Retina (tissue), 1 donor: Measurements from ENCODE around the gene PCDHGA12.
"Not testable (repeated sequence)": the region's sequence is repeated elsewhere in the genome, so short reads cannot be mapped to it uniquely, and the experiment has no call there.

ENCODE experiments used
- DNase-seq: peaks from one replicate; pipeline ENCODE4 v3.0.0-alpha.2; 2016

PCDHGA12 gene

DNA sequence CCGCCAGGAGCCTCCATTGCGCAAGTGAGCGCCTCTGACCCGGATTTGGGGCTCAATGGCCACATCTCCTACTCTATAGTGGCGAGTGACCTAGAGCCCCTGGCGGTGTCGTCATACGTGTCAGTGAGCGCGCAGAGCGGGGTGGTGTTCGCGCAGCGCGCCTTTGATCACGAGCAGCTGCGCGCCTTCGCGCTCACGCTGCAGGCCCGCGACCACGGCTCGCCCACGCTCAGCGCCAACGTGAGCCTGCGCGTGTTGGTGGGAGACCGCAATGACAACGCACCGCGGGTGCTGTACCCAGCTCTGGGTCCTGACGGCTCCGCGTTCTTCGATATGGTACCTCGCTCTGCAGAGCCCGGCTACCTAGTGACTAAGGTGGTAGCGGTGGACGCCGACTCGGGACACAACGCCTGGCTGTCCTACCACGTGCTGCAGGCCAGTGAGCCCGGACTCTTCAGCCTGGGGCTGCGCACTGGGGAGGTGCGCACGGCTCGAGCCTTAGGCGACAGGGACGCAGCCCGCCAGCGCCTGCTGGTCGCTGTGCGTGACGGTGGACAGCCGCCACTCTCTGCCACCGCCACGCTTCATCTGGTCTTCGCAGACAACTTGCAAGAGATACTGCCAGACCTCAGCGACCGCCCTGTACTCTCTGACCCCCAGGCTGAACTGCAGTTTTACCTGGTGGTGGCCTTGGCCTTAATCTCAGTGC, 20.6 kb upstream of the PCDHGA12 start:
- DNase-seq, result no peak

DNA sequence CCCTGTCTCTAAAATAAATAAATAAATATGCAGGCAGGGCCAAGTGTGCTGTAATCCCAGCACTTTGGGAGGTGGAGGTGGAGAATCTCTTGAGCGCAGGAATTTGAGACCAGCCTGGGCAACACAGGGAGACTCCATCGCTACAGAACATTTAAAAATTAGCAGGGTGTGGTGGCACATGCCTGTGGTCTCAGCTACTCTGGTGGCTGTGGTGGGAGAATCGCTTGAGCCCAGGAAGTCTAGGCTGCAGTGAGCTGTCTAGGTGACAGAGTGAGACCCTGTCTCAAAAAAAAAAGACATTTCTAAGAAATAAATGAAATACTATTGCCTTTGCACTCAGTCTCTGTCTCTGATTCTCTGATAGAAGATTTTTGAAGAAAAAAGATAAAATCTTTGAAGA, 18.7 kb upstream of the PCDHGA12 start:
- DNase-seq, result no peak

DNA sequence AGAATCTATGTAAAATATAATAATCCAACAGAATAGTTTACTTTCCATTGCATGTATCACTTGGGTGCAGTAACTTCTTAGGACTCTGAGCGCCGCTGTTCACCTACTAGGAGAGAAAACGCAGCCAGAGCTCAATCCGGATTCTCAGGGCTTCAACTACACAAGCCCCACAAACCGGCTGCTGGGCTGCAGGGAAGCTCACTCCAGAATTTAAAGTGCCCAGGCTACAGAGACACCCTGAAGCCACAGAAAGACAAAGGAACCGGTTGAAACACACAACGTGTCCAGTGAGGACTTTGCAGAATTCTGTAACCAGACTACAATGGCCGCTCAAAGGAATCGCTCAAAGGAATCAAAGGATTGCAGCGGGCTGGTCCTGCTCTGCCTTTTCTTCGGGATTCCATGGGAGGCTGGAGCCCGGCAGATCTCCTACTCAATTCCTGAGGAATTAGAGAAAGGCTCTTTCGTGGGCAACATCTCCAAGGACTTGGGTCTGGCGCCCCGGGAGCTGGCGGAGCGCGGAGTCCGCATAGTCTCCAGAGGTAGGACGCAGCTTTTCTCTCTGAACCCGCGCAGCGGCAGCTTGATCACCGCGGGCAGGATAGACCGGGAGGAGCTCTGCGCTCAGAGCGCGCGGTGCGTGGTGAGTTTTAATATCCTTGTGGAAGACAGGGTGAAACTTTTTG, 17.3 kb upstream of the PCDHGA12 start, which contains the start of gene PCDHGA10:
Gene PCDHGA10 (plus strand): TSS at position 134 of the 686 bp plus-strand sequence. CDS start 189 bp downstream, at position 323.
- DNase-seq, result peak; percentile 39

DNA sequence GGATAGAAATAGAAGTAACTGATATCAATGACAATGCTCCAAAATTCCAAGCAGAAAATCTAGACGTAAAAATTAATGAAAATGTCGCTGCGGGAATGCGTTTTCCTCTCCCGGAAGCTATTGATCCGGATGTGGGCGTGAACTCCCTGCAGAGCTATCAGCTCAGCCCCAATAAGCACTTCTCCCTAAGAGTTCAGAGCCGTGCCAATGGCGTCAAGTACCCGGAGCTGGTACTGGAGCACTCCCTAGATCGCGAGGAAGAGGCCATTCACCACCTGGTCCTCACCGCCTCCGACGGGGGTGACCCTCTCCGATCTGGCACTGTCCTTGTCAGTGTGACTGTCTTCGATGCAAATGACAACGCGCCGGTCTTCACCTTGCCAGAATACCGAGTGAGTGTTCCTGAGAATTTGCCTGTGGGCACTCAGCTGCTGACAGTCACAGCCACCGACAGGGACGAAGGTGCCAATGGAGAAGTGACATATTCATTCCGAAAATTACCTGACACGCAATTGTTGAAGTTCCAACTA, 16.7 kb upstream of the PCDHGA12 start:
- no peak for DNase-seq

GRCh38 chr5:141414548-141415274, 15.6 kb upstream of the PCDHGA12 start:
- DNase-seq, result not testable (repeated sequence)

DNA sequence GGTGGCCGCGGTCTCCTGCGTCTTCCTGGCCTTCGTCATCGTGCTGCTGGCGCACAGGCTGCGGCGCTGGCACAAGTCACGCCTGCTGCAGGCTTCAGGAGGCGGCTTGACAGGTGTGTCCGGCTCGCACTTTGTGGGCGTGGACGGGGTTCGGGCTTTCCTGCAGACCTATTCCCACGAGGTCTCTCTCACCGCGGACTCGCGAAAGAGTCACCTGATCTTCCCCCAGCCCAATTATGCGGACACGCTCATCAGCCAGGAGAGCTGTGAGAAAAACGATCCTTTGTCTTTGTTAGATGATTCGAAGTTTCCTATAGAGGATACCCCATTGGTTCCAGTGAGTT, 15.1 kb upstream of the PCDHGA12 start:
- not testable (repeated sequence) for DNase-seq

GRCh38 chr5:141417494-141418172, 12.7 kb upstream of the PCDHGA12 start, which contains the start of gene PCDHGB7:
PCDHGB7 (plus strand) TSS chr5:141417677; CDS start chr5:141417860, 183 bp downstream.
- DNase-seq, result peak; percentile 82

DNA sequence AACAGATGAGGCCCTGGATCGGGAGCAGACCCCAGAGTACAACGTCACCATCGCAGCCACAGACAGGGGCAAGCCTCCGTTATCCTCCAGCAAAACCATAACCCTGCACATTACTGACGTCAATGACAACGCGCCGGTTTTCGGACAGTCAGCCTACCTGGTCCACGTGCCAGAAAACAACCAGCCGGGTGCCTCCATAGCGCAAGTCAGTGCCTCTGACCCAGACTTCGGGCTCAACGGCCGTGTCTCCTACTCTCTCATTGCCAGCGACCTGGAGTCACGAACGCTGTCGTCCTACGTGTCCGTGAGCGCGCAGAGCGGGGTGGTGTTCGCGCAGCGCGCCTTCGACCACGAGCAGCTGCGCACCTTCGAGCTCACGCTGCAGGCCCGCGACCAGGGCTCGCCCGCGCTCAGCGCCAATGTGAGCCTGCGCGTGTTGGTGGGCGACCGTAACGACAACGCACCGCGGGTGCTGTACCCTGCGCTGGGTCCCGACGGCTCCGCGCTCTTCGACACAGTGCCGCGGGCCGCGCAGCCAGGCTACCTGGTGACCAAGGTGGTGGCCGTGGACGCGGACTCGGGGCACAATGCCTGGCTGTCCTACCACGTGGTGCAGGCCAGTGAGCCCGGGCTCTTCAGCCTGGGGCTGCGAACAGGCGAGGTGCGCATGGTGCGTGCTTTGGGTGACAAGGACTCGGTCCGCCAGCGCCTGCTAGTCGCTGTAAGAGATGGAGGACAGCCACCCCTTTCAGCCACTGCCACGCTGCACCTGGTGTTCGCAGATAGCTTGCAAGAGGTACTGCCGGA, 11.0 kb upstream of the PCDHGA12 start:
- DNase-seq, result no peak

- peak; percentile 69 for DNase-seq
Measured at GRCh38 chr5:141420855-141421488, 9.3 kb upstream of the PCDHGA12 start, which contains the start of gene PCDHGA11. PCDHGA11 (plus strand) TSS chr5:141421051; CDS start chr5:141421228, 177 bp downstream.

DNA sequence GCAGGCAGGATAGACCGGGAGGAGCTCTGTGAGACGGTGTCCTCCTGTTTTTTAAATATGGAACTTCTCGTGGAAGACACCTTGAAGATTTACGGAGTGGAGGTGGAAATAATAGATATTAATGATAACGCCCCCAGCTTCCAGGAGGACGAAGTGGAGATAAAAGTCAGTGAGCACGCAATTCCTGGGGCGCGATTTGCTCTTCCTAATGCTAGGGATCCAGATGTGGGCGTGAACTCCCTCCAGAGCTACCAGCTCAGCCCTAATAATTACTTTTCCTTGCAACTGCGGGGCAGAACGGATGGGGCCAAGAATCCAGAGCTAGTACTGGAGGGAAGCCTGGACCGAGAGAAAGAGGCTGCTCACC, 8.8 kb upstream of the PCDHGA12 start:
- no peak for DNase-seq

DNA sequence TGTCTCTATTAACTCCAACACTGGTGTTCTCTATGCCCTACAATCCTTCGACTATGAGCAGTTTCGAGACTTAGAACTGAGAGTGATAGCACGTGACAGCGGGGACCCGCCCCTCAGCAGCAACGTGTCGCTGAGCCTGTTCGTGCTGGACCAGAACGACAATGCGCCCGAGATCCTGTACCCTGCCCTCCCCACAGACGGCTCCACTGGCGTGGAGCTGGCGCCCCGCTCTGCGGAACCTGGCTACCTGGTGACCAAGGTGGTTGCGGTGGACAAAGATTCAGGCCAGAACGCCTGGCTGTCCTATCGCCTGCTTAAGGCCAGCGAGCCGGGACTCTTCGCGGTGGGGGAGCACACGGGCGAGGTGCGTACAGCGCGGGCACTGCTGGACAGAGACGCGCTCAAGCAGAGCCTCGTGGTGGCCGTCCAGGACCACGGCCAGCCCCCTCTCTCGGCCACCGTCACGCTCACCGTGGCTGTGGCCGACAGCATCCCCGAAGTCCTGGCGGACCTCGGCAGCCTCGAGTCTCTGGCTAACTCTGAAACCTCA, 7.5 kb upstream of the PCDHGA12 start:
- DNase-seq, result no peak

- DNase-seq, result no peak
Measured at GRCh38 chr5:141427783-141428426, 2.4 kb upstream of the PCDHGA12 start.

GRCh38 chr5:141431286-141431685, 979 bp downstream of the PCDHGA12 start:
- DNase-seq, result no peak

DNA sequence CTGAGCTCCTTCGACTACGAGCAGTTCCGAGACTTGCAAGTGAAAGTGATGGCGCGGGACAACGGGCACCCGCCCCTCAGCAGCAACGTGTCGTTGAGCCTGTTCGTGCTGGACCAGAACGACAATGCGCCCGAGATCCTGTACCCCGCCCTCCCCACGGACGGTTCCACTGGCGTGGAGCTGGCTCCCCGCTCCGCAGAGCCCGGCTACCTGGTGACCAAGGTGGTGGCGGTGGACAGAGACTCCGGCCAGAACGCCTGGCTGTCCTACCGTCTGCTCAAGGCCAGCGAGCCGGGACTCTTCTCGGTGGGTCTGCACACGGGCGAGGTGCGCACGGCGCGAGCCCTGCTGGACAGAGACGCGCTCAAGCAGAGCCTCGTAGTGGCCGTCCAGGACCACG, 2.0 kb downstream of the PCDHGA12 start:
- DNase-seq, result not testable (repeated sequence)

GRCh38 chr5:141432726-141433125, 2.4 kb downstream of the PCDHGA12 start:
- DNase-seq, result not testable (repeated sequence)

DNA sequence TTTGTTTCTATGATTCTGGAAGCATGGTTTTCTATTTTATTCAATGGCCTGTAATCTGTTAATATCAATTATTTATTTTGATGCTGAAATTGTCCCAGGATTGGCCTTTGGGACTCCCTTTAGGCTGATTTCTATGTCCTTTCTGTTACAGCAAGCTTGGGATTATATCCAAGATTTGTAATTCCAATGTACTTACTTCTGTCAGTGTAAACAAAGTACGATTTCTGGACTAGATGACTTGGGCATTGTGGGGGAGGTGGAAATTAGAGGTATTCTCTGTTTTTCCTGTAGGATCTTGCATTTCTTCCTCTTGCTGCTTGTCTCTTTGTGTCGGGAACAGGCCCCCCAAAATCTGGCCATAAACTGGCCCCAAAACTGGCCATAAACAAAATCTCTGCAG, 3.7 kb downstream of the PCDHGA12 start:
- no peak for DNase-seq

GRCh38 chr5:141437221-141437620, 6.9 kb downstream of the PCDHGA12 start:
- DNase-seq, result no peak

DNA sequence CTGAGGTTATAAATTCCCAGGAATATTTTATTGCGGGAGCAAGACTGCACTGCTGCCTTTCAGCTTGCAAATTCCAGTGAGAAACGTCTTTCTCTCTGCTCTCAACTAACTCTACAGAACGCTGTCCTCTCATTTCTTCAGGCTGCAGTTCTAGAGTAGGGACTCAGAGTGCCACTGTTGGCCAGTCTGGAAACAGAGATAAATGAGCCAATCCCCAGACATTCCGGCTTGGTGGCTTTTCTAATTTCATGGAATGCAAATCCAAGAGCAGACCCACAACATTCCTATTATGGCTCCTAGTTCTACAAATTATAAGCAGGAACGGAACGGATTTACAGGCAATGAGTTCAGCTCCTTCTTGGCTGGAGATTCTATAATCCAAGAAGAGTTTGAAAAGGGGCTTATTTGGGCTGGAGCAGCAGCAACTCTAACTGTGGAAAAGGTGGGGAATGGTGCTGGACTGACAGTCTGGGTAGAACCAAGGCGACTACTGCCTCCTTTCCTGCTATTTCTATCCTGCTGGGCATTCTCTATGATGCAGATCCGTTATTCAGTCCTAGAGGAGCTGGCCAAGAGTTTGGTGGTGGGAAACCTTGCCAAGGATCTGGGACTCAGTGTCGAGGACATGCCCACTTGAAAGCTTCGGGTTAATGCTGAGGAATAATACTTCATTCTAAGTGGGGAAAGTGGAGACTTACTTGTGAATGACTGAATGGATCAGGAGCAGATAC, 9.3 kb downstream of the PCDHGA12 start:
- DNase-seq, result no peak

GRCh38 chr5:141440341-141440740, 10.0 kb downstream of the PCDHGA12 start:
- DNase-seq, result no peak
